Measurements from ENCODE around the gene ATXN1.

DNA sequence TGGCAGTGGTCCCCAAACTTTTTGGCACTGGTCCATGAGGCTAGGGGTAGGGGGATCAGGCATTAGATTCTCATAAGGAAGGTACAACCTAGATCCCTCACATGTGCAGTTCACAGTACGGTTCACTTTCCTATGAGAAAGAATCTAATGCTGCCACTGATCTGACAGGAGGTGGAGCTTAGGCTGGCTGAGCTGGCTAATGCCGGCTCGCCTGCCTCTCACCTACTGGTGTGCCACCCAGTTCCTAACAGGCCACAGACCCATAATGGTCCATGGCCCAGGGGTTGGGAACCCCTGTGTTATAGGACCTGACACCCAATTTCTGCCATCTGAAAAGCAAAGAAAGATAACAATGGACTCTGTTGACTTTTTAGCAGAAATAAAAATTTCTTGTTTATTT is 323.3 kb downstream of the ATXN1 start:
- TF ChIP-seq, protein P1, sequence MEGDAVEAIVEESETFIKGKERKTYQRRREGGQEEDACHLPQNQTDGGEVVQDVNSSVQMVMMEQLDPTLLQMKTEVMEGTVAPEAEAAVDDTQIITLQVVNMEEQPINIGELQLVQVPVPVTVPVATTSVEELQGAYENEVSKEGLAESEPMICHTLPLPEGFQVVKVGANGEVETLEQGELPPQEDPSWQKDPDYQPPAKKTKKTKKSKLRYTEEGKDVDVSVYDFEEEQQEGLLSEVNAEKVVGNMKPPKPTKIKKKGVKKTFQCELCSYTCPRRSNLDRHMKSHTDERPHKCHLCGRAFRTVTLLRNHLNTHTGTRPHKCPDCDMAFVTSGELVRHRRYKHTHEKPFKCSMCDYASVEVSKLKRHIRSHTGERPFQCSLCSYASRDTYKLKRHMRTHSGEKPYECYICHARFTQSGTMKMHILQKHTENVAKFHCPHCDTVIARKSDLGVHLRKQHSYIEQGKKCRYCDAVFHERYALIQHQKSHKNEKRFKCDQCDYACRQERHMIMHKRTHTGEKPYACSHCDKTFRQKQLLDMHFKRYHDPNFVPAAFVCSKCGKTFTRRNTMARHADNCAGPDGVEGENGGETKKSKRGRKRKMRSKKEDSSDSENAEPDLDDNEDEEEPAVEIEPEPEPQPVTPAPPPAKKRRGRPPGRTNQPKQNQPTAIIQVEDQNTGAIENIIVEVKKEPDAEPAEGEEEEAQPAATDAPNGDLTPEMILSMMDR (conservative IDR thresholded peaks at IDR 0.05; ENCODE audit: low read depth, low read length) = no peak
- TF ChIP-seq EZH2 (IDR thresholded peaks at IDR 0.05; ENCODE audit: low read length, unreplicated experiment) (no peak), EZH2phosphoT487 (IDR thresholded peaks at IDR 0.05; ENCODE audit: borderline replicate concordance, low read length) (no peak)

Measured in PC-3 (cell line).